ENCODE measurements around the gene NUP62CL.

DNA sequence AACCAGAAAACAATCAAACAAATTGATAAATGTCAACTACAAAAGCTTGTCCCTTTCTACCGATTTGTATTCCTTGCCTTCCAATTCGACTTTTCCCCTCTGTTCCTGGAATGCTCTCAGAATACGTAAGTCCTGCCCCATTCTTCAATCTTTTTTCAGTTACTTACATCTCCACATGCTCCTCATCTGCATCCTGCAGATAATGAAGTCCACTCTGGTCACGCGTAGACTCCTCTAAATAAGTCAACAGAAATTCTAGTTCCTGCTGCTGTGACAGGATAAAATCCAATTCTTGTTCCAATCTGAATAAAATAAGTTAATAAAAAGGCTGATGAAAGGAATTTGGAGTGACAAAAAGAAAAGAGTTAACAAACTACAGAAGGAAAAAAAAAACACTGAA is 53.2 kb downstream of the NUP62CL start:
- TF ChIP-seq SALL2 (tag by site-specific recombination; IDR thresholded peaks at IDR 0.05; ENCODE audit: borderline replicate concordance), result no peak
- TF ChIP-seq ZNF561 (tag by site-specific recombination; IDR thresholded peaks at IDR 0.05; ENCODE audit: borderline replicate concordance), result no peak
- TF ChIP-seq, protein P1, sequence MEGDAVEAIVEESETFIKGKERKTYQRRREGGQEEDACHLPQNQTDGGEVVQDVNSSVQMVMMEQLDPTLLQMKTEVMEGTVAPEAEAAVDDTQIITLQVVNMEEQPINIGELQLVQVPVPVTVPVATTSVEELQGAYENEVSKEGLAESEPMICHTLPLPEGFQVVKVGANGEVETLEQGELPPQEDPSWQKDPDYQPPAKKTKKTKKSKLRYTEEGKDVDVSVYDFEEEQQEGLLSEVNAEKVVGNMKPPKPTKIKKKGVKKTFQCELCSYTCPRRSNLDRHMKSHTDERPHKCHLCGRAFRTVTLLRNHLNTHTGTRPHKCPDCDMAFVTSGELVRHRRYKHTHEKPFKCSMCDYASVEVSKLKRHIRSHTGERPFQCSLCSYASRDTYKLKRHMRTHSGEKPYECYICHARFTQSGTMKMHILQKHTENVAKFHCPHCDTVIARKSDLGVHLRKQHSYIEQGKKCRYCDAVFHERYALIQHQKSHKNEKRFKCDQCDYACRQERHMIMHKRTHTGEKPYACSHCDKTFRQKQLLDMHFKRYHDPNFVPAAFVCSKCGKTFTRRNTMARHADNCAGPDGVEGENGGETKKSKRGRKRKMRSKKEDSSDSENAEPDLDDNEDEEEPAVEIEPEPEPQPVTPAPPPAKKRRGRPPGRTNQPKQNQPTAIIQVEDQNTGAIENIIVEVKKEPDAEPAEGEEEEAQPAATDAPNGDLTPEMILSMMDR (tag by site-specific recombination; IDR thresholded peaks at IDR 0.05), result no peak
- TF ChIP-seq, protein P2, sequence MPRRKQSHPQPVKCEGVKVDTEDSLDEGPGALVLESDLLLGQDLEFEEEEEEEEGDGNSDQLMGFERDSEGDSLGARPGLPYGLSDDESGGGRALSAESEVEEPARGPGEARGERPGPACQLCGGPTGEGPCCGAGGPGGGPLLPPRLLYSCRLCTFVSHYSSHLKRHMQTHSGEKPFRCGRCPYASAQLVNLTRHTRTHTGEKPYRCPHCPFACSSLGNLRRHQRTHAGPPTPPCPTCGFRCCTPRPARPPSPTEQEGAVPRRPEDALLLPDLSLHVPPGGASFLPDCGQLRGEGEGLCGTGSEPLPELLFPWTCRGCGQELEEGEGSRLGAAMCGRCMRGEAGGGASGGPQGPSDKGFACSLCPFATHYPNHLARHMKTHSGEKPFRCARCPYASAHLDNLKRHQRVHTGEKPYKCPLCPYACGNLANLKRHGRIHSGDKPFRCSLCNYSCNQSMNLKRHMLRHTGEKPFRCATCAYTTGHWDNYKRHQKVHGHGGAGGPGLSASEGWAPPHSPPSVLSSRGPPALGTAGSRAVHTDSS (tag by site-specific recombination; IDR thresholded peaks at IDR 0.05), result no peak
- no peak for TF ChIP-seq ZNF175 (tag by site-specific recombination; IDR thresholded peaks at IDR 0.05)
- no peak for TF ChIP-seq ZNF292 (tag by site-specific recombination; IDR thresholded peaks at IDR 0.05; ENCODE audit: borderline replicate concordance, low read depth)
- no peak for TF ChIP-seq ZNF302 (tag by site-specific recombination; IDR thresholded peaks at IDR 0.05; ENCODE audit: low read depth)
- TF ChIP-seq, protein P3, sequence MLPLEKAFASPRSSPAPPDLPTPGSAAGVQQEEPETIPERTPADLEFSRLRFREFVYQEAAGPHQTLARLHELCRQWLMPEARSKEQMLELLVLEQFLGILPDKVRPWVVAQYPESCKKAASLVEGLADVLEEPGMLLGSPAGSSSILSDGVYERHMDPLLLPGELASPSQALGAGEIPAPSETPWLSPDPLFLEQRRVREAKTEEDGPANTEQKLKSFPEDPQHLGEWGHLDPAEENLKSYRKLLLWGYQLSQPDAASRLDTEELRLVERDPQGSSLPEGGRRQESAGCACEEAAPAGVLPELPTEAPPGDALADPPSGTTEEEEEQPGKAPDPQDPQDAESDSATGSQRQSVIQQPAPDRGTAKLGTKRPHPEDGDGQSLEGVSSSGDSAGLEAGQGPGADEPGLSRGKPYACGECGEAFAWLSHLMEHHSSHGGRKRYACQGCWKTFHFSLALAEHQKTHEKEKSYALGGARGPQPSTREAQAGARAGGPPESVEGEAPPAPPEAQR (tag by site-specific recombination; IDR thresholded peaks at IDR 0.05), result no peak
- TF ChIP-seq, protein P4, sequence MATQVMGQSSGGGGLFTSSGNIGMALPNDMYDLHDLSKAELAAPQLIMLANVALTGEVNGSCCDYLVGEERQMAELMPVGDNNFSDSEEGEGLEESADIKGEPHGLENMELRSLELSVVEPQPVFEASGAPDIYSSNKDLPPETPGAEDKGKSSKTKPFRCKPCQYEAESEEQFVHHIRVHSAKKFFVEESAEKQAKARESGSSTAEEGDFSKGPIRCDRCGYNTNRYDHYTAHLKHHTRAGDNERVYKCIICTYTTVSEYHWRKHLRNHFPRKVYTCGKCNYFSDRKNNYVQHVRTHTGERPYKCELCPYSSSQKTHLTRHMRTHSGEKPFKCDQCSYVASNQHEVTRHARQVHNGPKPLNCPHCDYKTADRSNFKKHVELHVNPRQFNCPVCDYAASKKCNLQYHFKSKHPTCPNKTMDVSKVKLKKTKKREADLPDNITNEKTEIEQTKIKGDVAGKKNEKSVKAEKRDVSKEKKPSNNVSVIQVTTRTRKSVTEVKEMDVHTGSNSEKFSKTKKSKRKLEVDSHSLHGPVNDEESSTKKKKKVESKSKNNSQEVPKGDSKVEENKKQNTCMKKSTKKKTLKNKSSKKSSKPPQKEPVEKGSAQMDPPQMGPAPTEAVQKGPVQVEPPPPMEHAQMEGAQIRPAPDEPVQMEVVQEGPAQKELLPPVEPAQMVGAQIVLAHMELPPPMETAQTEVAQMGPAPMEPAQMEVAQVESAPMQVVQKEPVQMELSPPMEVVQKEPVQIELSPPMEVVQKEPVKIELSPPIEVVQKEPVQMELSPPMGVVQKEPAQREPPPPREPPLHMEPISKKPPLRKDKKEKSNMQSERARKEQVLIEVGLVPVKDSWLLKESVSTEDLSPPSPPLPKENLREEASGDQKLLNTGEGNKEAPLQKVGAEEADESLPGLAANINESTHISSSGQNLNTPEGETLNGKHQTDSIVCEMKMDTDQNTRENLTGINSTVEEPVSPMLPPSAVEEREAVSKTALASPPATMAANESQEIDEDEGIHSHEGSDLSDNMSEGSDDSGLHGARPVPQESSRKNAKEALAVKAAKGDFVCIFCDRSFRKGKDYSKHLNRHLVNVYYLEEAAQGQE (tag by site-specific recombination; IDR thresholded peaks at IDR 0.05), result no peak

Measured in HEK293 (cell line).